Glomerular endothelial cell (primary cell): ENCODE data around the gene SNAP23. TPM values are rescaled to one million over a fixed set of nuclear protein-coding genes. Genes with fewer than 3 reads are reported as not detected.
A peak's percentile ranks its signal among the peaks of the same experiment; 100 is the strongest.
"Not testable (repeated sequence)": the region's sequence is repeated elsewhere in the genome, so short reads cannot be mapped to it uniquely, and the experiment has no call there.

Experiments used
- DNase-seq: peaks from one replicate; pipeline ENCODE4 v3.0.0-alpha.2; 2011; ENCODE audit warnings: low read depth, low spot score; ENCODE audit errors: extremely low read depth
- total RNA-seq: library from RNA; depleted of rRNA; stranded (reverse); fragments of >200 nt; gene quantifications from 2 replicates; pipeline ENCODE4 v1.2.3, GENCODE V29; 2015

Gene SNAP23
- total RNA-seq, 1 donor from 2014 or later: 118 TPM

DNA sequence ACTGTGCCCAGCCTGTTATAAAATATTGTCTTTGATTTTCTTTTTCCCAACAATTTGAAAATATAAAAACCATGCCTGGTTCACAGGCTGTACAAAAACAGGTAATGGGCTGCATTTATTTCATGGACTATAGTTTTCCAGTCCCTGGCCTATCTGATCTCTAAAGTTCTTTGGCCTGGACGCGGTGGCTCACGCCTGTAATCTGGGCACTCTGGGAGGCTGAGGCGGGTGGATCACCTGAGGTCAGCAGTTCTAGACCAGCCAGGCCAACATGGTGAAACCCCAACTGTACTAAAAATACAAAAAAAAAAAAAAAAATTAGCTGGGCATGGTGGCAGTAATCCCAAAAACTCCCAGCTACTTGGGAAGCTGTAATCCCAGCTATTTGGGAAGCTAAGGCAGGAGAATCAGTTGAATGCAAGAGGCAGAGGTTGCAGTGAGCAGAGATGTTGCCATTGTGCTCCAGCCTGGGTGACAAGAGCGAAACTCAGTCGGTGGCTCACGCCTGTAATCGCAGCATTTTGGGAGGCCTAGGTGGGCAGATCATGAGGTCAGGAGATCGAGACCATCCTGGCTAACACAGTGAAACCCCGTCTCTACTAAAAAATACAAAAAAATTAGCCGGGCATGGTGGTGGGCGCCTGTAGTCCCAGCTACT lies 61.2 kb downstream of the SNAP23 start:
- DNase-seq: not testable (repeated sequence)

DNA sequence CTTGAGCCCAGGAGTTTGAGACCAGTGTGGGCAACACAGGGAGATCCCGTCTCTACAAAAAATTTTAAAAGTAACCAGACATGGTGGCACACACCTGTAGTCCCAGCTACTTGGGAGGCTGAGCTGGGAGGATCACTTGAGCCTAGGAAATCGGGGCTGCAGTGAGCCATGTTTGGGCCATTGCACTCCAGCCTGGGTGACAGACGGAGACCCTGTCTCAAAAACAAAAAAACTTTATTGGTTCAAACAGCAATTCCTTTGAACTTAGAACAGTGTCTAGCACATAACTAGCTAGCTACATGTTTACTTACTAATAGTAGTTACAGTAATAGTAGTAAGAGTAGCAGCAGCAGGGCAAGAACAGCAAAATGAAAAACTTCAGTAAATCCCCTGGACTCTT lies 63.3 kb downstream of the SNAP23 start:
- DNase-seq: no peak

DNA sequence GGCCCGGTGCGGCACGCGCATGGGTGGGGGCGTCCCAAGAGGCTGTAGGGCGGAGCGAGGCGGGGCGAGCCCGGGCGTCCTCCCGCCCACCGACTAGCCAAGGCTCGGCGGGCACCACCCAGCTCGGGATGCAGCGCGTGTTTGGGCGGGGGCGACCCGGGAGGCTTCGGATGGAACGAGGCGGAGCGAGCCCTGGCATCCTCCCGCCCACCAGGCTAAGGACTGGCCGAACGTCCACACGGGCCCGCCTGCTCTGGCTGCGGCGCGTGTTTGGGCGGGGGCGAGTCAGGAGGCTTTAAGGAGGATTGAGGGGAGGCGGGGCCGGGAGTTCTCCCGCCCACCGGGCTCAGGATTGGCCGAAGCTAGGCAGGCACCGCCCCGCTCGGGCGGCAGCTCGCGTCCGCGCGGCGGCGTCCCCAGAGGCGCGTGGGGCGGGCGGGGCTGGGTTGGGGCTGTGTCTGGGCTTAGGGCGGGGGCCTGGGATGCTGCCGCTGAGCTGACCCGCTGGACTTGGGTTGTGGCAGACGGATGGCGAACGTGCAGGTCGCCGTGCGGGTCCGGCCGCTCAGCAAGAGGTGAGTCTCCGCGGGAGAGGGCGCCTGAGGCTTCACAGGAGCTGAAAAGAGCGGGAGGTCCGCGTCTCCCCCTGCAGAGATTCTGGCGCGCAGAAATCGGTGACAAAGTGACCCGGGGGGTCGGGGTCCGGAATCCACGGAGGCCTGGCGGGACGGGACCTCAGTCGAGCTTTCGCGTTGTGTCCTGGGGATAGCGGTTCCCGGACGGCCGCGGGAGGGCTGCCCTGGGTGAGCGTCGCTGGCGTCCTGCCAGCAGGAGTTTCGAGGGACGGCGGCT lies 80.0 kb downstream of the SNAP23 start, which contains the start of gene STARD9:
TSS of gene STARD9 (plus strand) at position 419 of the 852 bp plus-strand sequence. CDS start at position 529, 110 bp downstream.
- peak; percentile 63 for DNase-seq

GRCh38 chr15:42576040-42576594 lies 80.7 kb downstream of the SNAP23 start:
- DNase-seq: no peak

- DNase-seq: no peak
Measured at GRCh38 chr15:42576776-42577175, 81.3 kb downstream of the SNAP23 start.

- DNase-seq: no peak
Measured at GRCh38 chr15:42577514-42578031, 82.1 kb downstream of the SNAP23 start.

- DNase-seq: no peak
Measured at GRCh38 chr15:42578984-42579537, 83.6 kb downstream of the SNAP23 start.

GRCh38 chr15:42581272-42581730 lies 85.9 kb downstream of the SNAP23 start:
- DNase-seq: no peak

Other genes starting within 250 kb of the SNAP23 start
- 12.1 and 14.1 TPM in 2 replicates for gene GANC, start 222.4 kb upstream of the SNAP23 start, total RNA-seq
- gene TMEM87A, start 222.2 kb upstream of the SNAP23 start, total RNA-seq: 25.8 and 27.7 TPM in 2 replicates
- gene CAPN3, start 136.1 kb upstream of the SNAP23 start, total RNA-seq: 4.1 TPM in 1 of 2 replicates, not detected in the other
- 28.5 and 34.4 TPM in 2 replicates for gene ZNF106, start 4.5 kb upstream of the SNAP23 start, total RNA-seq
- 18.8 and 26.3 TPM in 2 replicates for gene LRRC57, start 53.2 kb downstream of the SNAP23 start, total RNA-seq
- gene HAUS2, start 53.2 kb downstream of the SNAP23 start, total RNA-seq: 48.7 and 52.0 TPM in 2 replicates
- 8.7 and 18.2 TPM in 2 replicates for gene STARD9, start 80.0 kb downstream of the SNAP23 start, total RNA-seq
- gene CDAN1, start 241.5 kb downstream of the SNAP23 start, total RNA-seq: 10.1 and 11.0 TPM in 2 replicates